ENCODE data around the gene PBX1. TPM values are rescaled to one million over a fixed set of nuclear protein-coding genes. Genes with fewer than 3 reads are reported as not detected.

Gene PBX1
- total RNA-seq, 4 donors from 2014 or later, result 89.6 to 138 (median 112) TPM

GRCh38 chr1:164774819-164775654 is 216.1 kb downstream of the PBX1 start:
- peak overlapping the region; percentile 76 to 82 (median 78) for H3K27ac ChIP-seq (replicated peaks in 1 of 4)
- no peak for TF ChIP-seq EP300 (IDR thresholded peaks at IDR 0.05)
- intact Hi-C loops (cut with DNase I), result loop anchor here (5.0 kb wide), 1 partner anchor 138 kb away; no protein-coding TSS in a partner anchor
- no peak overlapping the region for H3K4me3 ChIP-seq
- peaks cover 54 to 96% (median 92%) of the 10 kb centered on the region in 4 donors for H3K4me1 ChIP-seq
- WGBS, result 48% methylated on average over 16 of the region's 16 CpGs
- no peak for DNase-seq (ENCODE audit: extremely low spot score)
- H3K9me3 ChIP-seq, result no peaks in the 10 kb centered on the region
- no peaks in the 10 kb centered on the region for H3K36me3 ChIP-seq
- no peaks in the 10 kb centered on the region for H3K27me3 ChIP-seq

- H3K27ac ChIP-seq (replicated peaks in 1 of 4), result peak overlapping the region; percentile 0 to 45 (median 16)
- DNase-seq (ENCODE audit: extremely low spot score), result no peak
- no peak overlapping the region for H3K4me3 ChIP-seq
- H3K9me3 ChIP-seq, result no peaks in the 10 kb centered on the region
- H3K27me3 ChIP-seq, result no peaks in the 10 kb centered on the region
- TF ChIP-seq EP300 (IDR thresholded peaks at IDR 0.05), result no peak
- no peak for TF ChIP-seq POLR2A (IDR thresholded peaks at IDR 0.05; ENCODE audit: low read depth)
- TF ChIP-seq CTCF (IDR thresholded peaks at IDR 0.05), result no peak
- TF ChIP-seq POLR2AphosphoS5 (IDR thresholded peaks at IDR 0.05), result no peak
- no peaks in the 10 kb centered on the region for H3K36me3 ChIP-seq
- intact Hi-C loops (cut with DNase I), result no loop called here
- 77% methylated on average over 2 of the region's 2 CpGs for WGBS
- H3K4me1 ChIP-seq, result peaks cover 52 to 96% (median 92%) of the 10 kb centered on the region in 4 donors
Measured at GRCh38 chr1:164777518-164777917, 218.5 kb downstream of the PBX1 start.

- peak overlapping the region; percentile 78 to 81 (median 80) for H3K27ac ChIP-seq (replicated peaks in 1 of 4)
Measured at GRCh38 chr1:164779376-164779775, 220.4 kb downstream of the PBX1 start.

GRCh38 chr1:164780111-164780812 is 221.3 kb downstream of the PBX1 start:
- intact Hi-C loops (cut with DNase I), result loop anchor here (5.0 kb wide), 1 partner anchor 158 kb away; no protein-coding TSS in a partner anchor
- DNase-seq (ENCODE audit: extremely low spot score), result no peak
- Histone ChIP-seq H3K27ac (replicated peaks in 1 of 4) (peak overlapping the region; percentile 78 to 81 (median 80)), H3K4me1 (peaks cover 43 to 95% (median 92%) of the 10 kb centered on the region in 4 donors), H3K36me3 (no peaks in the 10 kb centered on the region), H3K4me3 (peak overlapping the region in 1 of 4 donors; percentile 15), H3K27me3 (no peaks in the 10 kb centered on the region), H3K9me3 (no peaks in the 10 kb centered on the region)
- WGBS, result 65% methylated on average over 12 of the region's 12 CpGs
- TF ChIP-seq CTCF (IDR thresholded peaks at IDR 0.05) (no peak), POLR2A (IDR thresholded peaks at IDR 0.05; ENCODE audit: low read depth) (no peak), POLR2AphosphoS5 (IDR thresholded peaks at IDR 0.05) (no peak), EP300 (IDR thresholded peaks at IDR 0.05) (no peak)

More at GRCh38 chr1:164779376-164779775, 220.4 kb downstream of the PBX1 start:
- intact Hi-C loops (cut with DNase I), result no loop called here
- no peaks in the 10 kb centered on the region for H3K27me3 ChIP-seq
- no peaks in the 10 kb centered on the region for H3K36me3 ChIP-seq
- DNase-seq (ENCODE audit: extremely low spot score), result no peak
- H3K4me1 ChIP-seq, result peaks cover 42 to 95% (median 92%) of the 10 kb centered on the region in 4 donors
- 85% methylated on average over 3 of the region's 3 CpGs for WGBS
- peak in 1 of 3 experiments; percentile 6 for TF ChIP-seq CTCF (IDR thresholded peaks at IDR 0.05)
- TF ChIP-seq EP300 (IDR thresholded peaks at IDR 0.05), result no peak
- no peak overlapping the region for H3K4me3 ChIP-seq
- H3K9me3 ChIP-seq, result no peaks in the 10 kb centered on the region

GRCh38 chr1:164780863-164781262 is 221.9 kb downstream of the PBX1 start:
- H3K27me3 ChIP-seq, result no peaks in the 10 kb centered on the region
- H3K27ac ChIP-seq (replicated peaks in 1 of 4), result peak overlapping the region; percentile 78 to 81 (median 80)
- no peaks in the 10 kb centered on the region for H3K9me3 ChIP-seq
- intact Hi-C loops (cut with DNase I), result loop anchor here (5.0 kb wide), 1 partner anchor 159 kb away; no protein-coding TSS in a partner anchor
- H3K4me3 ChIP-seq, result peak overlapping the region in 1 of 4 donors; percentile 15
- H3K36me3 ChIP-seq, result no peaks in the 10 kb centered on the region
- 42% methylated on average over 8 of the region's 8 CpGs for WGBS
- DNase-seq (ENCODE audit: extremely low spot score), result no peak
- peaks cover 48 to 96% (median 93%) of the 10 kb centered on the region in 4 donors for H3K4me1 ChIP-seq
- TF ChIP-seq POLR2AphosphoS5 (IDR thresholded peaks at IDR 0.05) (peak; percentile 86 to 94), POLR2A (IDR thresholded peaks at IDR 0.05; ENCODE audit: low read depth) (no peak), EP300 (IDR thresholded peaks at IDR 0.05) (peak; percentile 89)
